HG03520 (cell line): Measurements from ENCODE around the gene ART5.

Experiments used
- ATAC-seq: cut with Tn5 transposase; IDR thresholded peaks from one replicate; pipeline ENCODE4 v1.9.1; 2021; ENCODE audit warnings: mild to moderate bottlenecking, moderate library complexity; ENCODE audit not compliant: unreplicated experiment

Gene ART5

DNA sequence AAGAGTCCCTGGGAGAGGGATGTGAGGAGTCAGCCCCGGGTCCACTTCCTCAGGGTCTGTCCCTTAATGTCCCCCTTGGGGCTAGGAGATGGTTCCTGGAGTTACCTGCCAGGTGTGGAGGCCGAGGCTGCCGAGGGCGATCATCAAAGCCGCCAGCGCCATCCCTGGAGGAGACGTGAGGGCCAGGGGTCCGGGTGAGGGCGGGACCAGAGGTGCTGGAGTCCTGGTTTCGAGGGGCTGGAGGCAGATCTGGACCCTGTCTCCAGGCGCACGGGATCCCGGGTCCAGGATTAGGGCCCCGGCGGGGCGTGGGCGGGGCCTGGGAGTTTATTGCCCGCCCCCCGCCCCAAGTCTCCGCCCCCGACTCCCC, at the start of gene ART5:
Gene ART5, minus strand, starts transcription at position 292 of the 370 bp plus-strand sequence. Its CDS starts 130 bp downstream, at position 162.
- ATAC-seq: no peak

GRCh38 chr11:3686751-3687150, 45.0 kb upstream of the ART5 start:
- no peak for ATAC-seq

GRCh38 chr11:3685923-3686322, 44.1 kb upstream of the ART5 start:
- ATAC-seq: no peak

DNA sequence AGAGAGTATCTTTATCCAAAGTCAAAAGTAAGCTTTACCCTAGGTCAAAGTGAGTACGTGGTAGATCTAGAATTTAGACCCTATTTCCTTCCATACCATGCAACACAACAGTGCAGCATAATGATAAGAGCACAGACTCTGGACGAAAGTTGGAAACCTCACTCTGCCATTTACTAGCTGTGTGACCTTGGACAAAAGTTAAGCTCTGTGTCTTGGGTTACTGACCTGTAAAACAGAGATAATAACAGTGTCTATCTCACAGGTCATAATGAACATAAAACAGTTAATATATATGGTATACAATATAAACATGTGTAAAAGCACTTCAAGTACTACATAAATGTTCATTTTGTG, 43.0 kb upstream of the ART5 start:
- ATAC-seq: no peak

DNA sequence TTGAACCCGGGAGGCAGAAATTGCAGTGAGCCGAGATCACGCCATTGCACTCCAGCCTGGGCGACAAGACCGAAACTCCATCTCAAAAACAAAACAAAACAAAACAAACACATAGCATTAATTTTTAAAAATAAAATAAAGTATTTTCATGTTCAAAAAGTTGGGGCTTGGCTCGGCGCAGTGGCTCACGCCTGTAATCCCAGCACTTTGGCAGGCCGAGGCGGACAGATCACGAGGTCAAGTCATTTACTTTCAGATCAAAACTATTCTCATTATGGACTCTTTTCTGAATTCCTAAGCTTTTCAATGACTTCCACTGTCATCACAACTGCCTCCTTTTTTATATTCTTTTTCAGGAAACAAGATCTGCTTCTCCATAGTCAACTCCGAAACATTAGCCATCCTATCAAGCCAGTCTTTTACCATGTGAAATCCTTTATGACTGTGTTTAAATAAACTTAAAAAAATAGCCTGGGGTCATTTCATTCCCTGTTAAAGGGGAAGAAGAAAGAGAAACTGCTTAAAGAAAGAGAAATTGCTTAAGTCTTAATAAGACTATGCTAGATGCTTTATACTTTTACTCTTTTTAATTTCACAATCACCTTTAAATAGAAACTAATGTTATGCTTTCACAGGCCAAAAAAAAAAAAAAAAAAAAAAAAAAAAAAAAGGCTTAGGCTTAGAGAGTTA, 42.5 kb upstream of the ART5 start:
- ATAC-seq: no peak

GRCh38 chr11:3683039-3683438, 41.2 kb upstream of the ART5 start:
- no peak for ATAC-seq

GRCh38 chr11:3679077-3679476, 37.3 kb upstream of the ART5 start:
- ATAC-seq: no peak

GRCh38 chr11:3675971-3676370, 34.2 kb upstream of the ART5 start:
- ATAC-seq: no peak

DNA sequence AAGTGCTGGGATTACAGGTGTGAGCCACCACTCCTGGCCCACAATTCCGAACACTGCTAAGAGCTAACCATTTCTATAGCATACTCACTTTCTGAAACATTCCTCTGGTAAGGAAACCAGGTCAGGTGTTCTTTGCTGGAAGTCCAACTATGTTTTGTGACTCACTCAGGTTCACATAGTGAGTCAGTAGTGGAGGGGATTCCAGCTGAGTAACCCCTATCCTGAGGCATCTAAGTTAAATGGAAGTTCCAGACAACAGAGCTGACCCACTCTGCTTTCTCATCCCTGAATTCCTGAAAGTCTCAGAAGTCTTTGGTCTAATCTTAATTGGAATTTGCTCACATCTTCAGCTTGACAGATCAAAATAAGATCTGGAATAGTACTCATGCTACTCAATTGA, 32.4 kb upstream of the ART5 start:
- no peak for ATAC-seq

DNA sequence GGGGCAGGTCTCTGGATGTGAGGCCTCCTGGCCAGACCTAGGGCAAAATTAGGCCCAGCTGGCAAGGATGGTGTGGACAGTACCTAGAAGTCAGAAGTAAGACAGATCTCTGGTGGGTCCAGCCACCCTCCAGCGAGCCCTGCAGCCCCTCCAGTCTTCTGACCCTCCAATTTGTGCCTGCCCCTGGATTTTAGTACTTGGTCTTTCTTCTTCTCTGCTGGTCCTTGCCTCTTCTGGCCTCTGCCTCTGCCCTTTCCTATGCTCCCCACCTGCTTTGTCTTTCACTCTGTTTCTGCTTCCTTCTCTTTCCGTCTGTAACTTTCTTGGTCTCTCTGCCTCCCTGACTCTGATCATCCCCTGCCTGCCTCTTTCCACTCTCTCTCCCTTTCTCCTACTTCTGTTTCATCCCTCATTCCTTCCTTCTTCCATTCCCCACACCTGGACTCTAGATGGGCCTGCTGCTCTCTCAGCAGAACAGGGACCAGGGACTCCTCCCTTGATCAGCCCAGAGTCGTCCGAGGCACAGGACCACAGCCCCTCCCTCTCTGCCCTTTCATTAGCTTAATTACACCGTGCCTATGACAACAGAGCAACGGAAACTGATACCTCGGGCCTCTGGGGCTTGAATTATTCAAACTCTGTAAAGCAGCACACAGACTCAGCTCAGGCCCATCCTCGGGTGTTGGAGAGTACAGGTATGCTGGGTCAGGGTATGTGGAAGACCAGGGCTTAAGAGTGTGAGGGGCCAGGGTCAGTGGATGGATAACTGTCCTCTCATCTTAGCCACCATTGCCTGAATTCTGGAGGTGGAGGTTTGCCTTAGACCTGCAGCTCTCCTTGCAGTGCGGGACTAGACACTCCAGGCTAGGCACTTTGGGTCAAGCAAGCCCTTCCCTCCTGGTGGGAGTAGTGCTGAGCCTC, 29.8 kb upstream of the ART5 start, which contains the start of gene CHRNA10:
Gene CHRNA10, minus strand, starts transcription at position 51 of the 921 bp plus-strand sequence. CDS start 72 bp downstream, outside the sequence.
- no peak for ATAC-seq

DNA sequence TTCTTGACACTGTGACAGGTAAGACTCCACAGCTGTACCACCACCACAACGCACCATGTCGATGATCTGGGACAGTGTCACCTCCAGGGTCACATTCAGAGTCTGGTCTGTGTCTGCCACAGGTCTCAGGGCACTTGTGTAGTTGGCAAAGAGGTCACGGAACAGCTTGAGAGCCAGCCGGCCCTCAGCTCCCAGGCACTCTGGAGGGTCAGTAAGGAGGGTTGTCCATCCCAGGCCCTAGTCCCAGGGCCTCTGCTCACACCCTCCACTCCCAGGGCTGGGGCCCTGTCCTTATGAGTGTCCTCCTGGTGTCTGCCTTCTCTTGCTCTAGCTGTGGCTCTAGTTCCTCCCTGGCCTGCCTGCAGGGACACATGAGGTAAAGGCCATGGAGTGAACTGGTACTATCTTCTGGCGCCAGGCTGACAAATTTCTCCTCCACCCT, 28.0 kb upstream of the ART5 start:
- ATAC-seq: no peak

DNA sequence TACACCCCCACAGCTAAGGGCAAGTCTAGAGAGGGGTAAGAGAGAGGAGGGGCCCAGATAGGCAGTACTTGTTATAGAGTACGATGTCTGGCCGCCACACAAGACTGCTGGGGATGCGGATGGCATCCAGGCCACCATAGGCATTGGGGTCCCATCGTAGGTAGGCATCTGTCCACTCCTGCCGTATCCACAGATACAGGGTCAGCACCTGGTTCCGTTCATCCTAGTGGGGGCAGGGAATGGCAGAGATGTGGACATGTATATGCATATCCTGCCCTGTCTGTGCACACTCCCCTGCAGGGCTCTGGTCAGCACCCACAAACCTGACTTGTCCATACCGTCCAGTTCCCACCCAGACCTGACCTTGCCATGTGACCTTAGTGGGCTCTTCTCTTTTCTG, 27.3 kb upstream of the ART5 start:
- ATAC-seq: no peak

- ATAC-seq: no peak
These were observed 25.6 kb upstream of the ART5 start for GRCh38 chr11:3667149-3668035.

DNA sequence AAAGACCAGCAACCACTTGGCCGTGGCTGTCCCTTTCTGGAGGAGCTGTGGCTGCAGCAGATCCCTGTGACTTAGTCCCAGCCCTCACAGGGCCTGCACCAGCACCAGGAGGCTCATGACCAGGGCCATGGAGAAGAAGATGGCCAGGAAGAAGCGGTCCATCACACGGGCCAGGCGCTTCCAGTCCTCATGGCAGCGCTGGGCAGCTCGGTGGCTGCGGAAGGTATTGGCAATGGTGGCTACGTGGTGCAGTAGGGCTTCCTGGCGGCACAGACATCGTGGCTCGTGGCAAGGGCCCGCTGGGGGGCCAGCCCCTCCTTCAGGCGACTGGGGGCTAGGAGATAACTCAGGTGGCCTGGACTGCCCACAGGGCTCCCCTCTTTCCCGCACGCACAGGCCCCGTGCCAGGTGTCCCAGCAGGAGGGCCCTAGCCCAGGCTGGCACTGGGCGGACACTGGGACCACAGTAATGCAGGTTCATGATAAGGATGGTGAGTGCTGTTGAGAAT, 24.3 kb upstream of the ART5 start:
- no peak for ATAC-seq

GRCh38 chr11:3665336-3666022, 23.7 kb upstream of the ART5 start:
- no peak for ATAC-seq

GRCh38 chr11:3664032-3664630, 22.3 kb upstream of the ART5 start:
- ATAC-seq: no peak

GRCh38 chr11:3662856-3663255, 21.1 kb upstream of the ART5 start:
- no peak for ATAC-seq

- no peak for ATAC-seq
These were observed 19.2 kb upstream of the ART5 start for GRCh38 chr11:3660960-3661359.

- no peak for ATAC-seq
These were observed 18.1 kb upstream of the ART5 start for GRCh38 chr11:3659595-3660515.
